Nephron (organoid): ENCODE measurements around the gene PPDPF.

ENCODE experiments used
- H3K27ac Mint-ChIP-seq, 3 experiments: 2 replicates each; pipeline ENCODE4 v1.8.0; 2020; ENCODE audit warnings: mixed read lengths in 3 of 3, mild to moderate bottlenecking in 2 of 3, moderate library complexity in 1 of 3
- H3K27me3 Mint-ChIP-seq: 2 replicates; pipeline ENCODE4 v1.8.0; 2021; ENCODE audit warnings: low read depth, mild to moderate bottlenecking, moderate library complexity, mixed read lengths
- H3K36me3 Mint-ChIP-seq: 2 replicates; pipeline ENCODE4 v1.8.0; 2020; ENCODE audit warnings: low read depth, mixed read lengths
- H3K4me1 Mint-ChIP-seq: 2 replicates; pipeline ENCODE4 v1.8.0; 2020; ENCODE audit warnings: mixed read lengths
- H3K4me3 Mint-ChIP-seq, 3 experiments: 2 replicates each; pipeline ENCODE4 v1.8.0; 2020; ENCODE audit warnings: mild to moderate bottlenecking in 3 of 3, mixed read lengths in 3 of 3, moderate library complexity in 2 of 3
- H3K9me3 Mint-ChIP-seq: 2 replicates; pipeline ENCODE4 v1.8.0; 2020; ENCODE audit warnings: mixed read lengths
- CTCF ChIP-seq, 3 experiments: fragments of 200-600 bp; sonication (generic); IDR thresholded peaks; one replicate each; pipeline ENCODE4 v1.5.0; 2021; ENCODE audit warnings: antibody characterized with exemption in 3 of 3; ENCODE audit not compliant: unreplicated experiment in 3 of 3

PPDPF gene

GRCh38 chr20:63544241-63544957, 23.8 kb downstream of the PPDPF start:
- Mint-ChIP-seq H3K36me3 (no peaks in the 10 kb centered on the region), H3K27ac (no peak overlapping the region), H3K9me3 (no peaks in the 10 kb centered on the region), H3K4me3 (no peak overlapping the region), H3K4me1 (peaks cover 6% of the 10 kb centered on the region), H3K27me3 (peaks cover 17% of the 10 kb centered on the region)
- no peak for TF ChIP-seq CTCF (IDR thresholded peaks at IDR 0.05; ENCODE audit: unreplicated experiment in 3 of 3)

- Mint-ChIP-seq H3K27ac (no peak overlapping the region), H3K27me3 (peaks cover 17% of the 10 kb centered on the region), H3K4me3 (no peak overlapping the region), H3K4me1 (peaks cover 6% of the 10 kb centered on the region), H3K9me3 (no peaks in the 10 kb centered on the region), H3K36me3 (no peaks in the 10 kb centered on the region)
- TF ChIP-seq CTCF (IDR thresholded peaks at IDR 0.05; ENCODE audit: unreplicated experiment in 3 of 3), result no peak
These were observed 24.5 kb downstream of the PPDPF start for GRCh38 chr20:63544958-63545516.

- H3K9me3 Mint-ChIP-seq, result no peaks in the 10 kb centered on the region
- H3K4me3 Mint-ChIP-seq, result no peak overlapping the region
- peaks cover 24% of the 10 kb centered on the region for H3K27me3 Mint-ChIP-seq
- TF ChIP-seq CTCF (IDR thresholded peaks at IDR 0.05; ENCODE audit: unreplicated experiment in 3 of 3), result no peak
- no peaks in the 10 kb centered on the region for H3K36me3 Mint-ChIP-seq
- peaks cover 6% of the 10 kb centered on the region for H3K4me1 Mint-ChIP-seq
- H3K27ac Mint-ChIP-seq, result no peak overlapping the region
These were observed 25.2 kb downstream of the PPDPF start for GRCh38 chr20:63545814-63546213.

GRCh38 chr20:63546256-63546955, 25.8 kb downstream of the PPDPF start:
- Mint-ChIP-seq H3K36me3 (no peaks in the 10 kb centered on the region), H3K27ac (no peak overlapping the region), H3K9me3 (no peaks in the 10 kb centered on the region), H3K27me3 (peaks cover 27% of the 10 kb centered on the region), H3K4me1 (peaks cover 6% of the 10 kb centered on the region), H3K4me3 (no peak overlapping the region)
- no peak for TF ChIP-seq CTCF (IDR thresholded peaks at IDR 0.05; ENCODE audit: unreplicated experiment in 3 of 3)

- no peaks in the 10 kb centered on the region for H3K36me3 Mint-ChIP-seq
- no peak for TF ChIP-seq CTCF (IDR thresholded peaks at IDR 0.05; ENCODE audit: unreplicated experiment in 3 of 3)
- no peak overlapping the region for H3K27ac Mint-ChIP-seq
- H3K4me1 Mint-ChIP-seq, result peaks cover 6% of the 10 kb centered on the region
- no peak overlapping the region for H3K4me3 Mint-ChIP-seq
- peaks cover 27% of the 10 kb centered on the region for H3K27me3 Mint-ChIP-seq
- no peaks in the 10 kb centered on the region for H3K9me3 Mint-ChIP-seq
These were observed 26.6 kb downstream of the PPDPF start for GRCh38 chr20:63546956-63547724.
